Measurements from ENCODE around the gene SCN2B.

Gene SCN2B, protein sequence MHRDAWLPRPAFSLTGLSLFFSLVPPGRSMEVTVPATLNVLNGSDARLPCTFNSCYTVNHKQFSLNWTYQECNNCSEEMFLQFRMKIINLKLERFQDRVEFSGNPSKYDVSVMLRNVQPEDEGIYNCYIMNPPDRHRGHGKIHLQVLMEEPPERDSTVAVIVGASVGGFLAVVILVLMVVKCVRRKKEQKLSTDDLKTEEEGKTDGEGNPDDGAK

GRCh38 chr11:118175993-118176777, at the start of gene SCN2B:
TSS of gene SCN2B (minus strand) at chr11:118176639. CDS start at chr11:118176431, 208 bp downstream.
- no peak for DNase-seq (ENCODE audit: low read depth)

DNA sequence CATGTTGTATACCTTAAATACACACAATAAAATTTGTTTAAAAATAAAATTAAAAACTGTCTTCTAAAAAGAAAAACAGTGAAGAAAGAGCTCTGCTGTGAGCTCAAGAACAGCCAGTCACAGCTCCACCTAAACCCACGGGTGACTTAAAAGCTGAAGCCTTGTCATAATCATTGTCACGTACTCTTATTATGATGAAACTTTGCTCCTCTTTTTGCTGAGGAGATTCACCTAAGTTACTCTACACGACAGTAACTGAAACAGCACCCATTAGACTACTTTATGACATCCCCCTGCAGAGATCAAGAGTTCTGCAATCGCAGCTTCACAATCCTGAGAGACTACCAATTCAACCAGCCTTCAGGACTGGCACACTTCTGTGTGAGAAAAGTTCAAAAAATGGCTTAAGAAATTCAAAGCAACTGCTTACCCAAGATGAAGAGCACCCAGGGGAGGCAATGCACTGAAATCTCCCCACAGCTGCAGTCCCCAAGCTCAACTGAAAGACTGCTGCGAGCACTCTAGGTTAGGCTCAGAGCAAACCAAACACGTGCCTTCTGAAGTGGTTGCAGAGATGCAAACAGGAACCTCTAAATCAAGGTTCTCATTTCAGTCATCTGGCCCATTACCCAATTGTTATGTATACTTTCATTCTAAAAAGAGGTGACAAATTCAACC, 48.2 kb upstream of the SCN2B start, which contains the start of gene JAML:
TSS of gene JAML (minus strand) at position 501 of the 678 bp plus-strand sequence. CDS start 10,145 bp downstream, outside the sequence.
- DNase-seq (ENCODE audit: low read depth) = no peak

DNA sequence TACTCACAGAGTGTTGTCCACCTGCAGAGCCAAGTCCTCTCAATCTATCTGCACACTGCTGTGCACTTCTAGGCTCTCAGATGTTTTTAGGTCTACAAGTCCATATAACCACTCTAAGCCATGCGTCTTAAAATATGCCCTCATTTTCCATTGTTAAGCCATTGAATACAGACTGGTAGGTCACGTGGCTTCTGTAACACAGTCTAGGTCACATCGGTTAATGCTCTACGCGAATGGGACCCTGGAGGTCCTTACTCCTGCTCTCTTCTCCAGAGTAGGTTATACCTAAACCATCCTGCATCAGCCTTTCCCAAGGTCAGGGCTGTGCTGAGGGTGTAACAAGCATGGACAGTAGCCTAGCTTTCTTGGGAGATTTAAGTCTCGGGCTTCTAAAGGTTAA, 47.6 kb upstream of the SCN2B start:
- DNase-seq (ENCODE audit: low read depth) = no peak

DNA sequence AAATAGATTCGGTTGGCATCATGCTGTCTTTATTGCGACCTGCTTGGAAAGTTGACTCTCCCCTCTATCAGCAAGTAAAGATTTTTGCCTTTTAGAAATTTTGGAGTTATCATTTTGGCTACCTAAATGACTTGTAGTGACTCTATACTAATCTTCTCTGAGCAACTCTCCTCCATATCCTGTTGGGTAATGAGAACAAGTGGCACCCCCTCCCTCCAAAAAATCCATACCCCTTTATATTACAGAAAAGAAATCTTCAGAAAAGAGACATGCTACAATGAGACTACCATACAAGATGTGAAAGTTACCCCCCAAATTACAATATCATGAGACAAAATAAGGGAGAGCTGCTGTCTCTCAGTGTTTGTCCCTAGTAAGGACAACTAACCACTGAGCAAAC, 47.1 kb upstream of the SCN2B start:
- DNase-seq (ENCODE audit: low read depth) = no peak

- no peak for DNase-seq (ENCODE audit: low read depth)
Observed at GRCh38 chr11:118222437-118222836, 46.0 kb upstream of the SCN2B start.

DNA sequence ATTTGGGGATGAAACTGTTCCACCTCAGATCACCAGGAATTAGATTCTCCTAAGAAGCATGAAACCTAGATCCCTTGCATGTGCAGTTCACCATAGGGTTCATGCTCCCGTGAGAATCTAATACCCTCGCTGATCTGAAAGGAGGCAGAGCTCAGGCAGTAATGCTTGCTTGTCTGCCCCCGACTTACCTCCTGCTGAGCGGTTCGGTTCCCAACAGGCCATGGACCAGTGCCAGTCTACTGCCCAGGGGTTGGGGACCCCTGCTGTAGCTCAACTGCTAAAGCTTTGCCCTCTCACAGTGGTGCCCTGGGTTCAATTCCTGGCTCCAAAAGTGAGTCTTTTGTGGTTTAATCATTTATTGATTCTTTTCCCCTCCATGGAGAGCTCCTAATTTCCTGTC, 45.0 kb upstream of the SCN2B start:
- no peak for DNase-seq (ENCODE audit: low read depth)

DNA sequence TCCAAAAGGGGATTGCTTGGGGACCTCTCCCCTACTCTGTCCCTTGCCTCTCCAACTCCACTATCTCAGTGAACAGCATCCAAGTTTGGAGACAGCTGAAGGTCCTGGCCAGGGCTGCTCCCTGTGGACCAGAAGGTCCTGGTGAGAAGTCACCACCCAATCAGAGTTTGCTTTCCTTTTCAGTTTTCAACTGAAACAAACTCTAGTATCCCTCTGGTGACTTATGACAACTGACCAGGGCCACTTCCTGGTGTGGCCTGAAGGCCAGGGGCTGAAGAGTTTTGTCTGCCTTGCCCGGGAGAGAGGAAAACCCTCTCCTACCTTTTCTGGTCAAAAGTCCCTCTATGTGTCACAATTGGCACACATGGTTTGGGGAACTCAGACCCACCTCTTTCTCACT, 43.3 kb upstream of the SCN2B start:
- DNase-seq (ENCODE audit: low read depth) = no peak

GRCh38 chr11:118219244-118219643, 42.8 kb upstream of the SCN2B start:
- DNase-seq (ENCODE audit: low read depth) = no peak

GRCh38 chr11:118217575-118217974, 41.1 kb upstream of the SCN2B start:
- no peak for DNase-seq (ENCODE audit: low read depth)

DNA sequence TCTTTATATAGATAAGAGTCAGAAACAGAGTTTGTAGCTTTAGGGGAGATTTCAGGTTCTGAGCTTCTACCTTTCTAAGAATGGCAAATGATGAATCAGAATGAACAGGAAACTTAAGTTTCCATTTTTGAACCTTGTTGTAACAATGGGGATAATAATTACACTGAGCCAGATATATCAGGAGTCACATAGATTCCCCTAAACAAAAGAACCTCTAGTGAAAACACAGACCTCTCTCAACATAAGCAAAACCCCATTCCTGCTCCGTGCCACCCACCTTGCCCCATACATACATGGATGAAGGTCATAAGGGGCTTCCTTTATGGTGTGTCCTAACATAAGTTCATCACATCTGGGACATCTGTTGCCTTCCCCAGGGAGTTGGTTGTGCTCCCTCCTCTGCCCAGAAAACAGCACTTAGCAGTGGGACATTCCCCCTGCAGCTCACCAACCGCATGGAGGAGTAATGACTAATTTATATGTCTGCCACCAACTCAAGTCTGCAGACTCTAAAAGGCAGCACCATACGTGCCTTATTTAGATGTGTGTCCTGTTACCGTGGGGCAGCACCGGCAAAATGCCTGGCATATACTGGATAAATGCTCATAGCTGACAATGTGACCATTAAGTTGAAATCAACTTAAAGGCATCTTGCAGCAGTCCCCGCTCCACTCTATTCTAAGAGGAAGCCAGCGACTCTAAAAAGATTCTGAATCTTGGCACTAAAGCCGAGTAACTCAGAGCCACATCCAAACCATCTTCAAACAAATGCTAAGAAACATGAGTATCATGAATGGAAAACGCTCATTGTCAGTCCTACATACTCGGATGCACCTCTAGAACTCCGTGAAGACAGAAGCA, 40.4 kb upstream of the SCN2B start:
- no peak for DNase-seq (ENCODE audit: low read depth)

DNA sequence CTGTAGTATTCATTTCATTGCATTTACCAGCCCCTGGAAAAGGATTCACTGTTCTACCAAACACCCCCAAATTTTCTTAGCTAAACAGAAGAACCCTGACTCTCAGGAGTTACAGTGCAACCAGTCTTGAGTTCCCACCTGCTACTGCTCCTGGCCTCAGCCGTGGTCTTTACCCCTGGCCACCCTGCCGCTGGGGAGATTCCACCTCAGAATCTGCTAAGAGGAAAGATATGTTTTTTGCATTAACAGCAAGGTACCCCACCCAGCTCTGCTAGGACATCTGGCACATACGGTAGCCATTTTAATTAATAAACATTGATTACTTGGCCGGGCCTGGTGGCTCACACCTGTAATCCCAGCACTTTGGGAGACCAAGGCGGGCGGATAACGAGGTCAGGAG, 39.3 kb upstream of the SCN2B start:
- DNase-seq (ENCODE audit: low read depth) = no peak

GRCh38 chr11:118215262-118215661, 38.8 kb upstream of the SCN2B start:
- DNase-seq (ENCODE audit: low read depth) = no peak

DNA sequence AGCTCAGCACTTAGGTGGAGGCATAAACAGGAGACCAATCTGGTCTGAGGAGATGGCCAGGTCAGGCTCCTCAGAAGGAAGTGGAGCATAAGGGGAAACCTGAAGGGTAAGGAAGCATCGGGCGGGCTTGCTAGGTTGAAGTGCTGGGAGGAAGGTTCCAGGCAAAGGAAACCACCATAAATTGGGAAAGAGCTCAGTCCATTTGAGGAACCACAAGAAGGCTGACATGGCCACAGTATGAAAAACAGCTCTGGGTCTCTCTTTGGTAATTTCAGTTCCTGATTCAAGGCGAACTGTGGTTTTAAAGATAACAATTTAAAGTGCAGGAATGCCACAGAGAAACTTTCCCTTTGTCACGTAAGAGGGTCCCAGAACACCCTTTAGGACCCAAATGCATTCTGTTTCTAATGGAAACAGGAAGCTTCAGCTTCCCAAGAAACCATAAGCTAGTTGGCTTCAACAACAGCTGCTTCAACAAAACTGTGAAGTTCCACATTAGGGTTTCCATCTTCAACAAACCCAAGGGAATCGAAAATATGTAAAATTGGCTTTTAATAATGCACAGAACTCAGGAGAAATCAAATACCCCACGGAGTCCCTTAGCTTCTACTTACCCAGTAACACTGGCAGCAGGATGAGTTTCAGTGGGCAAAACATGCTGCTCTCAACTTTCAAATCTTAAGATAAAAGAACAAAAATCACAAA, 37.9 kb upstream of the SCN2B start:
- no peak for DNase-seq (ENCODE audit: low read depth)

DNA sequence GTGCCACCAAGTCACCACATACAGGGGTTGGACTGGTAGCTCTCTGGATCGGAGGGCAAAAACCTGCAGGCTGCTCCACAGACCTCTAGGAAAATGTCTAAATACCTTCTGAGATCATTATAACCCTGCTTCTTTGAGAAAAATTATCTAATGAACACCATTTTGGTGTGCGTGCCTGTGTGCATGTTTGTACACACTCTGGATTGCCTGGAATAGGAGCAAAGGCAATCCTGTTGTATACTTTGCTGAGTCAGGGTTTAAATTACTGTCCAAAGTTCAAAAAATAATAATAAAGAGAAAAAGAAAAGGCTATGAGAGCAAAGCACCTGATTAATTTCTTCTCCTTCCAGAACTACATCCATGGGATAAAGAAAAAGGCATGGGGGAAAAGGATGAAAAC, 37.3 kb upstream of the SCN2B start:
- no peak for DNase-seq (ENCODE audit: low read depth)

GRCh38 chr11:118213201-118213600, 36.8 kb upstream of the SCN2B start:
- no peak for DNase-seq (ENCODE audit: low read depth)

DNA sequence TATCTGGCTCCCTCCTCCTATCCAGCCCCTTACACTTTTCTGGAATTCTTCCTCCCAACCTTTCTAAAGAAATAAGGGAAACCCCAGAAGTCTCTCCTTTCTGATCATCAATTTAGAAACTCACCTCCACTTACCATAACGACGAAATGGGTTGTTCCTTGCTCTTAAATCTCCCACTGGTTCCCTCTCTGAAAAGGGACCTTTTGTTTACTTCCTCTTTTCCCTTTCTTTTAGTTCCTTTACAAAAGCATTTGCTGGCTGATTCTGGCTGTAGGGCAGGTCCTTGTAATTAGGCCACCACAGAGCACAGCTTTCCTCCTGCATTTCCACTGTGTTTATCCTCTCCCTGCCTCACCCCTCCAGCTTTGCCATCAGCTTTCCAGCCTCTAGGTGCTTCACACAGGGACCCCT, 36.3 kb upstream of the SCN2B start:
- no peak for DNase-seq (ENCODE audit: low read depth)

- DNase-seq (ENCODE audit: low read depth) = no peak
Observed at GRCh38 chr11:118212131-118212725, 35.8 kb upstream of the SCN2B start.

DNA sequence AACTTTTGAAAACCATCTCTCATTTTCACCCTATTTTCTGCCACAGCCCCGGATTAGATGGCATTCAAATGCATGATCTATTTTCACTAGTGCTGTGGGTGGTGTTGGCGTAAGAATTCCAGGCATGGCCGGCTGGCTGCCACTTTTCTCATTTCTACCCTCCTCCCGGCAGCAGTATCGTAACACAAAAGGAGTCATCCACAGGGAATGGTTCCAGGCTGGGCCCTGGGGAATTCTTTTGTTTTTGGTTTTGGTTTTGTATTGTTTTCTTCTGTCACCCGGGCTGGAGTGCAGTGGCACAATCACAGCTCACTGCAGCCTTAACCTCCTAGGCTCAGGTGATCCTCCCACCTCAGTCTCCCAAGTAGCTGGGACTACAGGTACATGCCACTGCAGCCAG, 34.6 kb upstream of the SCN2B start:
- no peak for DNase-seq (ENCODE audit: low read depth)

DNA sequence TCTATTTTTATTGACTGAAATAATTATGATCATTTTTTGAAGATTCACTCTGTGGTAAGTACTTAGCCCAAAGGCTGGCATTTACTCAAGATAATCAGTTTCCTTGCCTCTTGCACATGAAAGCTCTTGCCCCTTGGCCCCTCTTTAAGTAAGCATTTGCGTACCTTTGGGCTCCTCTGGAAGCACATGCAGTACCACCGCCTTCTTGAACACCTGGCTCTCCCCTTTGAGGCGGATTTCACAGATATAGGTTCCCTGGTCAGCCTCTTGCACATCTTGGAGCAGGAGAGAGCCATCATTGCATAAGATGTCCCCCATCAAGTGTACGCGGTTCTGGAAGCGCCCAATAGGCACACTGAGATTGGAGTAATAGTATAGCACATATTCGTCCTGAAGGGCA, 33.9 kb upstream of the SCN2B start:
- DNase-seq (ENCODE audit: low read depth) = no peak

DNA sequence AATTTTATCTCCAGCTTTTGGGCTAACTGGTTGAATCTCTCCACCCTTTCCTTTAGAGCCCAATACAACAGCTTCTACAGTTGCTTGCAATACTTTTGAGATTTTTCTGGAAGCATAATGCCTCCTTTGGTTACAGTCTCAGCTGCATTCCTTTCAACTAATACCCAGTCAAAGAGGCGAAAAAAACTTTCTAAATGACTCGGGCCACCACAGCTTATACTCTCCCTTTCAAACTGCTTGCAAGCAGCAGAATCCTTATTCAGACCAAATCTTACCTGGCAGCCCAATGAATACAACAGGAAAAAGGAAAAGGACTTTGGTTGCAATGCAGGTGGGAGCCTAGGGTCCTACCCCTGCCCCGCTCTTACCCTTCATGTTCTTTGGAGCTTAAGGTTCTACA, 32.6 kb upstream of the SCN2B start:
- no peak for DNase-seq (ENCODE audit: low read depth)

DNA sequence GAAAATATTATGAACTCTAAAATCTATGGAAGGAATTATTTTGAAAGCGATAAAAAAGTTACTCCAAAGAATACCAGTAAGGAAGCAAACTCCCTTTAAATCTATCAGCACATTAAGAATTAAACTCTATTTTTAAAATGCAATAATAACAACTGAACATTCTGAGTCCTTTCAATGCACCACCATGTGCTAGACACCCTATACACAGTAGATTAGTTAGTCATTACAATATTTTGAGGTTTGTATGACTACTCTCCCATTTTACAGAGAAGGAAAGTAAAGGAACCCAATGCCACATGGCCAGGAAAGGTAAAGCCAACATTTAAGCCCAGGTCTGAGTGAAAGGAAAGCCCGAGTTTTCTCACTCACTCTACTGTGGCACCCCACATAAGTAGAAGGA, 30.6 kb upstream of the SCN2B start:
- DNase-seq (ENCODE audit: low read depth) = no peak

Data from HS-27A (cell line).